ACHN (cell line): Measurements from ENCODE around the gene DLEU7.

Source experiments
- DNase-seq: peaks from one replicate; pipeline ENCODE4 v3.0.0-alpha.2; 2015
- in situ Hi-C: cut with HindIII; loops from 2 replicates; pipeline ENCODE4 v1.10.0; 2017; ENCODE audit warnings: low sequenced_read_pairs, low pct_ligation_motif_present, low pct_unique_long_range_greater_than_20kb

Gene DLEU7

DNA sequence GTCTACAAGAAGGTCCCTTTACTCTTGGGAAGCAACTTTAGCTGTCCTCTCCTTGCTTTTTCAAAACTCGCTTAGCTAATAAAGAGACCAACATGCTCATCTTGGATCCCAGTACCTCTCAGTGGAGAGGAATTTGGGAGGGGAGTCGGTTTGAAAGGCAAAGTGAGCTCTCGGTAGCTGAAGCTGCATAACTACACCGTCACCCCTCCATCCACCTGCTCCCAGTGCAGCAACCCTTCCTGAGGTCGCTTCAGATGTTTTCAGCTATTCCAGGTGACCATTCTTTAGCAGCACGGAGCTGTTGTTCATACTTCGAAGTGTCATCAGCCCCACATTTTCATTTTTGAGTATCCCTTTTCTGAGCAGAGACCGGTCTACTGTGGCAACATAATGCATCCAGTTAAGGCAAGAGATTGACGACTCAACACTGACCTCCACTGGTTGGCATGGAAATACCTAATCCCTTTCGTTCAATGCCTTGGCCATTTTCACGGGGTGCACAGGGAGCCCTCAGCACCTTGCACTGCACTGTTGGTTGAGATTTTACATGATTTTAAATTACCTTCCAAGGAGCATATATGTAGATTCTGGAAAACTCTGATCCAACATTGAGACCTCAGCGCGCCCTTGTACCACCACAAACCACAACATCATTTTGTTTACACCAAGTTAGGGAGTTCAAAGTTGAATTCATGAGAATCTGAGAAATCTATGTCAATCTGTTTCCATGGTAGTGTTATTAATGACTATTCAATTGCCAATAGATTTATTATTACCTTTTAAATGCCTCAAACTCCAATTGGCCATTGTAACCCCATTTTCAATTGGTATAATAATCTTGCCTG lies 42.2 kb downstream of the DLEU7 start:
- in situ Hi-C loops: no loop called here
- DNase-seq: peak; percentile 61

DNA sequence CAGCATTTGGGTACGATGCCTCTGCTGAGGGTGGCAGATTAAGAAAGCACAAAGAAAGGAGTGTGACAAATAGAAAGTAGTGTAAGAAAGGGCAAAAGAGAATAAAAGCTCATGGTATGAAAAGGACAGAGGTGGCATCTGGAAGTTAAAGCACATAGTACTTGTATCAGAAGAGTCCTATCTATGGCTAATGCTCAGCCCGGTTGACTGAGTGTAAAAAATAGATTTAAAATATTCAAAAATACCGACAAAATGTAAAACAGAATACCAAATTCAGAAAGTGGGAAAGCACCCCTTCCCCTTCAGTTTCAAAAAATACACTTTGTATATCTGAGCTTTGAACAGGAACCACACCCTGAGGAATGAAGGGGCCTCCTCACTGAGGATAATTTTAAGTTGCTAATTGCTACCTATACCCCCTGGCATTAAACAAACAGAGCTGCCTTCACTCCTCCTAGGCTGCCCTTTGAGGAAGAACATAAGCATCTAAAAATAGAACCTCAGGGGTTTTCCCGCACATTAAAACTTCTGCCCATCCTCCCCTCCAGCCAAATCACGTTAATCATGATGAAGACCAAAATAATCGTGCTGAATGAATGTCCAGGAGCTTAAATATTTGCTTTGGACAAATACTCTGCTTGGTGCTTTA lies 43.3 kb downstream of the DLEU7 start:
- in situ Hi-C loops: no loop called here
- DNase-seq: no peak

DNA sequence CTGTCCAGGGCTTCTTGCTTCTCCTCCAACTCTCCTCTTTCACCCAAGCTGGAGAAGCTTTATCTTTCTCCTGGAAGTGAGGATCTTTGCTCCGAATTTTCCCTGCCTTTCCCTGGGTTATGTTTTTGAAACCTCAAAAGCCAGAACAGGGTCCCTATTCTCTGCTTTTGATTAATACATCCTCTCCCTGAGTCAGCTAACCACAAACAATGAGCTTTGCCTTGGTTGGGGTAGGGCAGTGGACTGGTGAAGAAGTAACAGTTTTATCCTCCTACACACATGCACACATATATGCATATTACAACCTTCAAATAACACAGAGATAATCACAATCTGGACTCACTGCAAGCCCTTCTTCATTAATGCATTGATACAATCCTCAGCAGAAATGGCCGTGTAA lies 44.6 kb downstream of the DLEU7 start:
- DNase-seq: no peak
- in situ Hi-C loops: no loop called here

DNA sequence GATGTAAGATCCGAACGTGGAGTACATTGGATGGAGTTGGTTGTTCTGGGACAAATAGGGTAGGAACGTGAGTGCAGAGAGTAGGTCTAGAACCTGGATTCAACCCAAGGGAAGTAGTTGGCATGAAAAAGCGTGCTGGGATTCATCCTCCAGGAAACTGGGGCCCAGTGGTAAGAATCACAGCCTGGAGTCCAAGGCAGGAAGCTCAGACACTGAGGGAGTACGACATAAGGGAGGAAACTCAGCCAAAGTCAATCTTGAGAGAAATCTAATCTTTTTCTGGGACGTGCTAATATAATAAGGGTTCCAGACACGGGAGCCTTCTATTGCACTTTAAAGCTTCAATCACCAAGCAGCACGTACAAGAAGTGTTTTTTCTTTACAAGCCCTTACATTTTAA lies 46.4 kb downstream of the DLEU7 start:
- no peak for DNase-seq
- in situ Hi-C loops: no loop called here

DNA sequence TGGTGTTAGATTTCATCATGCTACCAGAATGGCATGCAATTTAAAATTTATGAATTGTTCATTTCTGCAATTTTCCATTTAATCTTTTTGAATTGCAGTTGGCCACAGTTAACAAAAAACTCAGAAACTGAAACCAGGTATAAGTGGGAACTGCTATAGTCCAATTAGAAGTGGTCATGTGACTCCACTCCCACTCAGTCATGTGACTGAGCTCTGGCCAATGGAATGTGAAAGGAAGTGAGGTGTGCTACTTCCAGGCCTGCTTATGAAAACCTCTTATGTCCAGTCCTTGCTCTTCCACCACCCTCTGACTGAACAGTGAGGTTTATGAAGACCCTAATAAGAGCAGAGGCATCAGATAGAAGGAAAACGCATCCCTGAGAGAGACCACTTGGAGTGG lies 47.0 kb downstream of the DLEU7 start:
- DNase-seq: no peak
- in situ Hi-C loops: no loop called here

DNA sequence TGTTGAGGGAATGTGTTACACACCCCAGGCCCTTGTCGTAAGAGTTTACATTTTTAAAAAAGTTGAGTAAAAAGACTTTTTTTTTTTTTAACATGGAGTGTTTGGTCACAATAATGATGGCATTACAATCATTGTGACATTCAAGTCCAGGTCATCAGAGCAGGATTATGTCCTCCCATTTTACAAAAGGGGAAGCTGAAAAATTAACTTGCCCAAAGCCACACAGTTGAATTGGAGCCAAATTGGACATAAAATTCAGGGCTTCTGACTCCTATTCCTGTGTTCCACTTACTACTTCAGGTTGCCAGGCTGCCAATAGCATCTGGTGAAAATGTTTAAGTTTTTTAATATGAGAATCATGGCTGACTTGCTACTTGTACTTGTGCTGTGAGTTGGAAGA lies 49.3 kb downstream of the DLEU7 start:
- DNase-seq: no peak
- in situ Hi-C loops: no loop called here

DNA sequence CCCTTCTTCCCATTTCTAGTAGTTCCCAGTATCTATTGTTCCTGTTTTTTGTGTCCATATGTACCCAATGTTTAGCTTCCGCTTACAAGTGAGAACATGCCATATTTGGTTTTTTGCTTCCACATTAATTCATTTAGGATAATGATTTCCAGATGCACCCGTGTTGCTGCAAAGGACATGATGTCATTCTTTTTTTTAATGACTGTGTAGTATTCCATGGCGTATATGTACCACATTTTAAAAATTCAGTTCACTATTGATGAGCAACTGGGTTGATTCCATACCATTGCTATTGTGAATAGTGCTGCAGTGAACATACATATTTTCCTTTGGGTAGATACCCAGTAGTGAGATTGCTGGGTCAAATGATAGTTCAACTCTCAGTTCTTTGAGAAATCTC lies 50.5 kb downstream of the DLEU7 start:
- in situ Hi-C loops: no loop called here
- no peak for DNase-seq

DNA sequence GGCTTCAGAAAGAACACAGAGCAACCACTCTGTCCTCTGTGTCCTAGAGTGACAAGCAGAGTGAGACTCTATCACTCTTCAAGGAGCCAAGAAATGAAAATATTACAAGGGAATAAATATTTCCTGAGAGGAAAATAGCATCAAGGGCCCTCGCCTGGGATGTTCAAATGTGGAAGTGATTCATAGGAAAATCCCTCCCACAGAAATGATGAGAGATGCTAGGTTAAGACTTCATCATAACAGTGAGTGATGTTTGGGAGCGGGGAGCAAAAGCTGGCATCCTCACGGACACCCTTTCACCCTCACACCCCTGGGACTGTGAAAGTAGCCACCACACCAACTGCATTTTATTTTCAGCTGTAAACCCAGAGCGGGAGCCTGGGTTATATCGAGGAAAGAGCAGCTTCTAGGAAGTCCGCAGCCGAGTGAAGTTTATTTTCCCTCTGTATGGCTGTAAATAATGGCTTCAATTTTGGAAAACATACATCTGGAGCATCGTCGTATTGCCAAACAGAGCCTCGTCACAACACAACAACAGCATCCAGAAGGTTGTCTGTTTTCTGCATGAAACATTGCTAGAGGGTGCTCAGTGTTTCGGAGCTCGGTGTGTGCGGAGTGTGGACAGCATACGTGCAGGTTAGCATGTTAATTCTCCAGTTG lies 54.8 kb downstream of the DLEU7 start:
- in situ Hi-C loops: no loop called here
- no peak for DNase-seq

DNA sequence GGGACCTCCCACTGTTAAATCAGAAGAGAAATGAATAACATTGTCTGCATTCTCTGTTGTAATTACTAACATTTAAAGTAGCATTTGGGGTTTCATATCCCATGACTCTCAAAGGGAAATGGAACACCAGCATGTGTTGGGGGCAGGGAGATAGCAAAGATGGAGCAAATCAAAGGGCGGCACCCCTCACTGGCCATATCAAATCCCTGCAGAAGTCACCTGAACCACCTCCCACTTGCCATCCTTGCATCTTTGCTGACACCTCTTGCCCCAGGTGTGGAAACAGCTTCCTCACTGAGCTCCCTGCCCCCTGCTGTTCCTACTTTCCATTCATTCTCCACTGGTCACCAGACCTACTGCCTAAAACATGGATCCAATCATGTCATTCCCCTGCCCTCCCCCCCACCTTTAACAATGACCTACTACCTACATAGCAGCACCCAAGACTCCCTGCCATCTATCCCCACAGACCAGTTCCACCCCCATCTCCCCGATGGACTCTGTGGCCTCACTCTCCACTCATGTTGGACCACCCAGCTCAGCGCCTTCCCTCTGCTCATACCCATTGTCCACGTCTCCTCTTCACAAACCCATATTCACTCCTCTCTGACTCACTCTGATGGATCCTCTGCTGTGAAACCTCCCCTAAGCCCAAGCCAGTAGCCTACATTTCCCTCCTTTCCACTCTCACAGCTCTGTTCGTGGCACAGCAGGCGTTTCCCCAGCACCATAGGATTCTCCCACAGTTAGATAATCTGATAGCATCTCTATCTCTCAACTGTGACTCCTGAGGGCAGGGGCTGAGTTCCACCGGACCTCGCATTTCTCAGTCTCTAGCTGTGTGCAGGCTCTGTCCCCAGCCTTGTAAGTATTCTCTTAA lies 55.9 kb downstream of the DLEU7 start:
- no peak for DNase-seq
- in situ Hi-C loops: no loop called here

DNA sequence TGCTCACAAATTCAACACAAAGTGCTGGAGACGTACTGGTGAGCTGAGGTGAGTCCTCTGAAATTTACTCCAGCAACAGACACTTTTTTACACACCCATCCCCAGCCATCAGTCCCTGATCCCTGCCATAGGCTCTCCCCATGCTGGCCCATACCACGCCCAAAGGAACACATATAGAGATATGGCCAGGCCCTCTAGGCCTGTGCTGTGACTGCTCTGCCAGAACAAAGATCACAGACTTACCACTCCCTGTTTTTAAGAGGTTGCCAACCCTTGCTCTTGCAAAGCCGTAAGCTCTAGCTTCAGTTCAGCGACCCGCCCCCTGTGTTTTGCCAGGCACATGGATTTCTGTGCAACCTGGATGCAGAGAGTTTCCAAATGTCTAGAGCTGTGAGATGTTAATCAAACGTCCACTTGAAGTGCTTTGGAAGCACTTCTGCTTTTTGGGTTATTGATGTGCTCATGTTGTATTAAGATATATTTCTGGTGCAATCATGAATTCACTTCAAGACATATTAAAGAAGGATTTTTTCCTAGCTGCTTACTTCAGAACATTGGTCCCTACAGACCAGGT lies 59.7 kb downstream of the DLEU7 start:
- in situ Hi-C loops: no loop called here
- no peak for DNase-seq

DNA sequence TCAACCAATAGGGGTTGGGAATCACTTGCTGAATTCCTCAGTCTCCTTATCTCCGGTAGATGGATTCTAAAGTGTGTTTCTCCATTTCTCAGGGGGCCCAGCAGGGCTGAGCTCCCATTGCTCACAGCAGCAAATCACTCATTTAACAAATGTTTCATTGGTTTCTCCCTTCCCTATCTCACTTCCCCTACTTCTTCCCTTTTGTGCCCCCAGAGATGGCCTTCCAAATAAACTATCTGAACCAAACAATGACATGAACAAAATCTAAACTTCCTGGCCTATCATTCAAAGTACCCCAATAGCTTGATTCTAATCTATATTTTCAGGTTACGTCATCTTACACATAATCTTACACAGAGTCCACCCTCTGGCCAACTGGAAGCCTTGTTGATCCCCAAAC lies 60.4 kb downstream of the DLEU7 start:
- in situ Hi-C loops: no loop called here
- no peak for DNase-seq

DNA sequence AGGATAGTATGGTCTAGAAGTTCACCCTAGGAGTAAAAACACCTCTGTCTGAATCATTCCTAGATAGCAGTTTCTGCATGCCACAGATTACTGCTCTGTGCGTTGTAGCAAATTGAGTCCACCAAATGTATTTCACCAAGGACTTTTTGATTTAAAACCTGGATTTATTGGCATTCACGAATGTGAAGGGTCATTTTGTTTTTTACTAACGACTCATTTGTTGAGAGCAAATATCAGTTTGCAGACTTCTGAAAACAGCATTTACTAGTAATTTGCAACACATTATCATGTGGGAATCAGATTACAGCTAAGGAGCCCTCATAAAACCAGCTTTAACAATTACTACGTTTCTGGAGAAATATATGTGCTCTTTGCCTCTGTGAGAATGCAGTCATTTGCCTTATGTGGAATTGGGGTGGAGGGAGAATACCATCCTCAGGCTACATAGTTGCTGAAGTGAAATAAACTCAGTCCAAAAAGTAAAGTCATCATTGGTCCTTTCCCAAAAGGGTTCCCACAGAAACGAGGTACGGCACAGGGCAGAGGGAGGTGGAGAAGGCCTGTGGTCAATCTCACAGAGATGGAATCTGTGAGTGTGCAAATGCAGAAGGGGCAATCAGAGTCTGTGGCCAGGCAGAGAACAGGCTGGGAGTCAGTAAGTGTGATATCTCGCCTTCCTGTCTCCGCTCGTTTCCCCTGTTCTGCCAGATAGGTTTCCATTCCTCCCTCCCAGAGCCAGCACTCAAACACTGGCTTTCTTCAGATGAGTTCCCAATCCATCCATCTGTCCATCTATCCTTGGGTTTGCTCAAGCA lies 63.1 kb downstream of the DLEU7 start:
- in situ Hi-C loops: no loop called here
- DNase-seq: no peak

DNA sequence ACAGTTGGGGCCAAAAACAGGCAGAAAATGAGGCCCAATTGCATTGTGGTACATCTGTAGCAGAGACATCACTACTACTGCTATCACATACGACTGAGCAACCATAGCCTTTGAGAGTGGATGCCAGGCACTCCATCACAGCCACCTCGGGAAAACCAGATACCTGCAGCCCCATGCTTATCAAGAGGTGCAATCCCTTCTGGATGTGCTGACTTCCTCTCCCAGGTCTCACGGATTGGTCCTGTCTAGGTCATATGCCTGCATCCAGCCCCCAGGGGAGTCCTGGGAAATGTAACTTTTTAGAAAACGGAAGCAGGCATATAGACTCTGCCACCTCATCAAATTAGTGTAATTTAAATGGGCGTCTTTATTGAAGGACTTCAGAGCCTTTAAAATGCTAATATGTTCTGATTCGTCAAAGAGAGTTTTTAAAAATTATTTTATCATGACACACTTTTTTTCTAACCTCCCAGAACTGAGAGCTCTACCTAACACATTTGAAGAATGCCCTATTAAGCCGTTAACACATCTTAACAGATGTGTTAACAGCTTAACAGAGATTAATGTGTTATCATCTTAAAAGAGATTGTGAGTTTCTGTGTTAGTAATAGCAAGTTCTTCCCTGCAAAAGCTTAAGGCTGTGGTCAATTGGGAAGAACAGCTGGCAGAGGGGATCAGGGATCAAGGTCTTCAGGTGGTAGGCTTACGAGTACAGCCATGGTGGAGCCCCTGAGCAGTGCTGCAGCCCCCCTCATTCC lies 63.9 kb downstream of the DLEU7 start:
- no peak for DNase-seq
- in situ Hi-C loops: no loop called here
